HFFc6 (cell line): ENCODE results near the gene RETREG1. TPM values are rescaled to one million over a fixed set of nuclear protein-coding genes. Genes with fewer than 3 reads are reported as not detected.

ENCODE experiments used
- DNase-seq: peaks from one replicate; pipeline ENCODE4 v3.0.0-alpha.2; 2018
- H3K27ac Mint-ChIP-seq: 2 replicates; pipeline ENCODE4 v1.8.0; 2020; ENCODE audit warnings: mild to moderate bottlenecking, mixed read lengths
- H3K27me3 Mint-ChIP-seq: 2 replicates; pipeline ENCODE4 v1.8.0; 2021; ENCODE audit warnings: mild to moderate bottlenecking, moderate library complexity, mixed read lengths; ENCODE audit not compliant: insufficient read depth
- H3K36me3 Mint-ChIP-seq: 2 replicates; pipeline ENCODE4 v1.8.0; 2021; ENCODE audit warnings: low read depth, mixed read lengths
- H3K4me1 Mint-ChIP-seq: 2 replicates; pipeline ENCODE4 v1.8.0; 2020; ENCODE audit warnings: low read depth, mixed read lengths
- H3K4me3 Mint-ChIP-seq: 2 replicates; pipeline ENCODE4 v1.8.0; 2020; ENCODE audit warnings: mild to moderate bottlenecking, moderate library complexity, mixed read lengths
- H3K9me3 Mint-ChIP-seq: 2 replicates; pipeline ENCODE4 v1.8.0; 2020; ENCODE audit warnings: mild to moderate bottlenecking, mixed read lengths
- CTCF ChIP-seq: fragments of 200-600 bp; sonication (generic); IDR thresholded peaks from 2 replicates; pipeline ENCODE4 v1.5.0; 2021; ENCODE audit warnings: antibody characterized with exemption, mild to moderate bottlenecking
- total RNA-seq, 6 experiments: library from RNA; stranded (reverse); fragmentation: NEBNext Ultra II Directional; extraction: Animal tissue kit (Norgen Biotek cat#: 25700); gene quantifications; 2 replicates in 1 of 6; 3 replicates in 5 of 6; pipeline ENCODE4 v1.2.3, GENCODE V29; 2021

RETREG1 gene
- total RNA-seq, 6 experiments from 2014 or later: 0.09 to 0.14 TPM; not detected in 4

- Mint-ChIP-seq H3K4me3 (no peak overlapping the region), H3K27me3 (peaks cover 3% of the 10 kb centered on the region), H3K4me1 (peaks cover 56% of the 10 kb centered on the region), H3K36me3 (no peaks in the 10 kb centered on the region), H3K9me3 (no peaks in the 10 kb centered on the region), H3K27ac (peak overlapping the region; percentile 81)
- no peak for TF ChIP-seq CTCF
- DNase-seq: peak; percentile 74
These were observed 76.4 kb downstream of the RETREG1 start for GRCh38 chr5:16540421-16540820.

DNA sequence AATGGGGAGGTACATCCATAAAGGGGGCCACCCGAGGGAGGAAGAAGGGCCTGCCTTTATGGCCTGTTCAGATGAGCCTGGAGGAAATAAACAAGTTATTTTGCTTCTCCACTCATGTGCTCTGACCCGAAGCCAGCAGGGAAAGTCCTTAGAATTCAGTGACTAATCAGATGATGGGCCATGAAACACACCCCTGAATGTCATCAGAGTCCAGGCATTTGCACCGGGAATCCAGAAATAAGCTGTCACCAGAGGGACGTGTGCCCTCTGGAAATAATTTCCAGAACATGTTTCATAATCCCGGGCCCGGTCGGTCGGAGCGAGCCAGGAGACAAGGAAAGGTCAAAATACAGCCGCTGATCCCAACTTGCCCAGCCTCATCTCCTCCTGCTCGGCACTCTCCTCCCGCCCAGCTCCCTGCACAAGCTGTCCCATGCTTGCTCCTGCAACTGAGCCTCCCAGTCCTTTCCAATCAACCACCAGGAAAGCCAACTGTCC, 77.6 kb downstream of the RETREG1 start:
- Mint-ChIP-seq H3K4me1 (peaks cover 50% of the 10 kb centered on the region), H3K9me3 (no peaks in the 10 kb centered on the region), H3K4me3 (peak overlapping the region; percentile 66), H3K27ac (peak overlapping the region; percentile 81), H3K36me3 (no peaks in the 10 kb centered on the region), H3K27me3 (peaks cover 8% of the 10 kb centered on the region)
- peak; percentile 78 for DNase-seq
- no peak for TF ChIP-seq CTCF

DNA sequence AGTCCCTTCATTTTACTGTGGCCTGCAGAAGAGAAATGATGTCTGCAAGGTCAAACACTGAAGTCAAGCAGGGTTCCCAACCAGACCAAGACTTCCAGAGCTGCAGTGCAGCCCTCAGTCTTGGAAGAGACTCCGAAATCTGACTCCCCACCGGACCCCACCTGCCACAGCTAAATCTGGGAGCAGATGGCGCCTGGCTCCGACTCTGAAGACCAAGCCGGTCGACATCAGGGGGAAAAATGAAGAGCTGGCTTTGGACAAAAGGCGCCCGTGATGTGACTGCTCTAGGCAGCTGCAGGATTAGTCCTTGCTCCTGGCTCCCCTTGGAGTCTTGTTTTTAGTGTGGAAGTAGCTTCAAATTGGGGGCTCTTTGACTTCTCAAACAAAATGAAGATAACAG, 78.8 kb downstream of the RETREG1 start:
- H3K27ac Mint-ChIP-seq: no peak overlapping the region; the same call in 1 of the 2 replicates
- DNase-seq: no peak
- H3K4me3 Mint-ChIP-seq: no peak overlapping the region
- no peaks in the 10 kb centered on the region for H3K9me3 Mint-ChIP-seq
- H3K4me1 Mint-ChIP-seq: peaks cover 45% of the 10 kb centered on the region
- no peaks in the 10 kb centered on the region for H3K36me3 Mint-ChIP-seq
- TF ChIP-seq CTCF: no peak
- peaks cover 18% of the 10 kb centered on the region for H3K27me3 Mint-ChIP-seq

GRCh38 chr5:16536818-16537217, 80.0 kb downstream of the RETREG1 start:
- peaks cover 23% of the 10 kb centered on the region for H3K27me3 Mint-ChIP-seq
- H3K9me3 Mint-ChIP-seq: no peaks in the 10 kb centered on the region
- TF ChIP-seq CTCF: no peak
- H3K27ac Mint-ChIP-seq: no peak overlapping the region
- no peaks in the 10 kb centered on the region for H3K36me3 Mint-ChIP-seq
- no peak for DNase-seq
- H3K4me1 Mint-ChIP-seq: peaks cover 41% of the 10 kb centered on the region
- H3K4me3 Mint-ChIP-seq: no peak overlapping the region

- TF ChIP-seq CTCF: no peak
- DNase-seq: peak; percentile 25
- Mint-ChIP-seq H3K4me1 (peaks cover 41% of the 10 kb centered on the region), H3K9me3 (no peaks in the 10 kb centered on the region), H3K27ac (peak overlapping the region; percentile 5; the same call in 1 of the 2 replicates), H3K36me3 (no peaks in the 10 kb centered on the region), H3K4me3 (no peak overlapping the region), H3K27me3 (peaks cover 23% of the 10 kb centered on the region)
These were observed 80.6 kb downstream of the RETREG1 start for GRCh38 chr5:16536246-16536645.

GRCh38 chr5:16534280-16534679, 82.5 kb downstream of the RETREG1 start:
- Mint-ChIP-seq H3K27me3 (peaks cover 28% of the 10 kb centered on the region), H3K4me3 (no peak overlapping the region), H3K9me3 (no peaks in the 10 kb centered on the region), H3K27ac (no peak overlapping the region), H3K4me1 (peaks cover 22% of the 10 kb centered on the region), H3K36me3 (no peaks in the 10 kb centered on the region)
- TF ChIP-seq CTCF: no peak
- DNase-seq: no peak
